ENCODE measurements around the gene AOPEP. TPM values are rescaled to one million over a fixed set of nuclear protein-coding genes. Genes with fewer than 3 reads are reported as not detected.
"Not testable (repeated sequence)": the region's sequence is repeated elsewhere in the genome, so short reads cannot be mapped to it uniquely, and the experiment has no call there.

Gene AOPEP
- total RNA-seq, 1 donor from 2014 or later, result 92.3 TPM

DNA sequence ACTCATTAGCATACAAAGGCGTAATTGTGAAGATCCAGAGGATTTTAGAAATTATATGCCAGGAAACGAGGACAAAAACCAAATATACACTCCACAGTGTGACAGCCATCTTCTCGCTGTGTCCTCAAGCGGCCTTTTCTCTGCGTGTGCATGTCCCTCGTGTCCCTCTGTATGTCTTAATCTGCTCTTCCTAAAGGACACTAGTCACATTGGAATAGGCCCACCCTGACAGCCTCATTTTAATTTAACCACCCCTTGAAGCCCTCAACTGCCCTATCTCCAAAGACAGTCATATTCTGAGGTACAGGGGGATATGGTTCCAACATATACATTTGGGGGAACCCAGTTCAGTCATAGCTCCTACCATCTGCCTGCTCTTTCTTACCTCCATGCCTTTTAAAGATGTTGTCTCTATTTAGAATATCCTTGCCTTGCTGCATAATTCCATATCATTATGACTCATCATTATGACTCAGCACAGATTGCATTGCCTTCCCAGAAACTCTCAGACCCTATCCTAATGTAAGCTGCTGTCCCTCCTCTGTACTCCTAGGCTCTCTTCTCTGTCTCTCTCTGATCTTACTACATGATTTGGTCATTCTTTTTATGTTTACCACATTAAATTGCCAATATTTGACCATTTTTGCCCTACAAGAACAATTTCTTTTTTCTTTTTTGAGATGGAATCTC lies 210.9 kb downstream of the AOPEP start:
- H3K4me1 Mint-ChIP-seq (ENCODE audit: low read depth), result peaks cover 81% of the 10 kb centered on the region
- TF ChIP-seq, protein P1, sequence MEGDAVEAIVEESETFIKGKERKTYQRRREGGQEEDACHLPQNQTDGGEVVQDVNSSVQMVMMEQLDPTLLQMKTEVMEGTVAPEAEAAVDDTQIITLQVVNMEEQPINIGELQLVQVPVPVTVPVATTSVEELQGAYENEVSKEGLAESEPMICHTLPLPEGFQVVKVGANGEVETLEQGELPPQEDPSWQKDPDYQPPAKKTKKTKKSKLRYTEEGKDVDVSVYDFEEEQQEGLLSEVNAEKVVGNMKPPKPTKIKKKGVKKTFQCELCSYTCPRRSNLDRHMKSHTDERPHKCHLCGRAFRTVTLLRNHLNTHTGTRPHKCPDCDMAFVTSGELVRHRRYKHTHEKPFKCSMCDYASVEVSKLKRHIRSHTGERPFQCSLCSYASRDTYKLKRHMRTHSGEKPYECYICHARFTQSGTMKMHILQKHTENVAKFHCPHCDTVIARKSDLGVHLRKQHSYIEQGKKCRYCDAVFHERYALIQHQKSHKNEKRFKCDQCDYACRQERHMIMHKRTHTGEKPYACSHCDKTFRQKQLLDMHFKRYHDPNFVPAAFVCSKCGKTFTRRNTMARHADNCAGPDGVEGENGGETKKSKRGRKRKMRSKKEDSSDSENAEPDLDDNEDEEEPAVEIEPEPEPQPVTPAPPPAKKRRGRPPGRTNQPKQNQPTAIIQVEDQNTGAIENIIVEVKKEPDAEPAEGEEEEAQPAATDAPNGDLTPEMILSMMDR (IDR thresholded peaks at IDR 0.05), result no peak
- H3K36me3 Mint-ChIP-seq (ENCODE audit: low read depth), result peaks cover 22% of the 10 kb centered on the region
- no peak overlapping the region for H3K4me3 Mint-ChIP-seq (ENCODE audit: unreplicated experiment)
- no peak for DNase-seq (ENCODE audit: low spot score)
- peak overlapping the region; percentile 93 for H3K27ac Mint-ChIP-seq (ENCODE audit: unreplicated experiment)
- no peaks in the 10 kb centered on the region for H3K27me3 Mint-ChIP-seq (ENCODE audit: low read depth)
- H3K9me3 Mint-ChIP-seq (ENCODE audit: low read depth), result peaks cover 4% of the 10 kb centered on the region

DNA sequence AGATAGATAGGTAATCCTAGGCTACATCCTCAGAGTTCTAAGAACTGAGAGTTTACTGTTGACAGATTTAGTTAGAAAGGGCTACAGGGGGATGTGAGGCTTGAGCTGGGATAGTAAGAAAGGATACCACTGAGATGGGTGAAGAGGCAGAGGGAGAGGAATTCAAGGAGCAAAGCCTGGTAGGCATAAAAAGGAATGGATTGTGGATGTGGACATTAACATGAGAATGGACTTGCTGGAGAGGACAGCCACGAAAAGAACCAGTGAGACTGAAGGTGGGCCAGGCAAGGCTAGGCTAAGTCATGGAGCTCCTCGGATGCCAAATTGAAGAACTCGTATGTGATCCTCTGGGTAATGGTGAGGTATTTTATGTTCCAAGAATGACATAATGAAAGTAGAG lies 211.9 kb downstream of the AOPEP start:
- Mint-ChIP-seq H3K36me3 (ENCODE audit: low read depth) (peaks cover 22% of the 10 kb centered on the region), H3K27ac (ENCODE audit: unreplicated experiment) (peak overlapping the region; percentile 4)

DNA sequence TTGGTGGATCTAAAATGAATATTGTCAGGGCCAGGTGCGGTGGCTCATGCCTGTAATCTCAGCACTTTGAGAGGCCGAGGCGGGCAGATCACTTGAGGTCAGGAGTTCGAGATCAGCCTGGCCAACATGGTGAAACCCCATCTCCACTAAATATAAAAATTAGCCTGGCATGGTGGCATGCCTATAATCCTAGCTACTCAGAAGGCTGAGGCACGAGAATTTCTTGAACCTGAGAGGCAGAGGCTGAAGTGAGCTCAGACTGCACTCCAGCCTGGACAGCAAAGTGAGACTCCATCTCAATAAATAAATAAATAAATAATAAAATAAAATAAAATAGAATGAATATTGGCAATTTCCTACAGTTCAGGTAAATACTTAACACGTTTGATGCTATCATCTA lies 213.8 kb downstream of the AOPEP start:
- not testable (repeated sequence) for H3K9me3 Mint-ChIP-seq (ENCODE audit: low read depth); H3K4me3 Mint-ChIP-seq (ENCODE audit: unreplicated experiment); DNase-seq (ENCODE audit: low spot score); H3K27ac Mint-ChIP-seq (ENCODE audit: unreplicated experiment); H3K27me3 Mint-ChIP-seq (ENCODE audit: low read depth)
- peaks cover 63% of the 10 kb centered on the region for H3K4me1 Mint-ChIP-seq (ENCODE audit: low read depth)
- H3K36me3 Mint-ChIP-seq (ENCODE audit: low read depth), result peaks cover 15% of the 10 kb centered on the region

More for the DNA sequence above, 211.9 kb downstream of the AOPEP start:
- no peak overlapping the region for H3K4me3 Mint-ChIP-seq (ENCODE audit: unreplicated experiment)
- TF ChIP-seq, protein P1 (IDR thresholded peaks at IDR 0.05), result no peak
- DNase-seq (ENCODE audit: low spot score), result no peak
- peaks cover 5% of the 10 kb centered on the region for H3K9me3 Mint-ChIP-seq (ENCODE audit: low read depth)
- peaks cover 74% of the 10 kb centered on the region for H3K4me1 Mint-ChIP-seq (ENCODE audit: low read depth)
- no peaks in the 10 kb centered on the region for H3K27me3 Mint-ChIP-seq (ENCODE audit: low read depth)

DNA sequence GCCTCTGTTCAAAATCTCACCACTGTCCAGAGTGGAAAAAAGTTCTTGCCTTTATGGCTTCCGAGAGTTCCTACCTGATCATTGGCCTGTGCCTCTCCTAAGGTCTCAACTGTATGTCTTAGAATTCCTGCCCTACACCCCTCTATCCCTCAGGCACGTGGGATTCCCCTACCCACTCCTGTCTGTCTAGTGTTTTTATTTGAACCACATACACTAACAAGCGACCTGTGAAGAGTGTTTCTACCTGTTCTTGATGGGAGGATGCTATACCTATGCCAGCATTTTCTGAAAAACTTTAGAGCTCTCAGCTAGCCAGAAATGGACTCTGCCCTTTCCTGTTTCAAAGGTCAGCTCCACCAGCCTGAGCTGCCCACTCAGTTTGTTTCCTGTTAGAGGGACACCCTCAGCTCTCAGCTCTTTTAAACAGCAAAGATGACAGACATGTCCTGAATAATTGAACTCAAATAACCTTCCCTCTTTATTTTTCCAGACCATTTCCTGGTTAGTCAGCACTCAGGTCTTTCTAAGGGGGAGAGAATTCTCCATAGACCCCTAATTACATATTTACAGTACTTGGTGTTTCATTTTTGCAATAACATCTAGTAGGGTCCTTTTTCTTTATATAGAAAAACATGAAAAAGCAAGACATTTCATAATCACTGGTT lies 214.8 kb downstream of the AOPEP start:
- Mint-ChIP-seq H3K4me1 (ENCODE audit: low read depth) (peaks cover 64% of the 10 kb centered on the region), H3K36me3 (ENCODE audit: low read depth) (peaks cover 12% of the 10 kb centered on the region), H3K4me3 (ENCODE audit: unreplicated experiment) (peak overlapping the region; percentile 7), H3K27me3 (ENCODE audit: low read depth) (no peaks in the 10 kb centered on the region), H3K27ac (ENCODE audit: unreplicated experiment) (peak overlapping the region; percentile 90), H3K9me3 (ENCODE audit: low read depth) (peaks cover 5% of the 10 kb centered on the region)
- TF ChIP-seq, protein P1 (IDR thresholded peaks at IDR 0.05), result no peak
- no peak for DNase-seq (ENCODE audit: low spot score)

DNA sequence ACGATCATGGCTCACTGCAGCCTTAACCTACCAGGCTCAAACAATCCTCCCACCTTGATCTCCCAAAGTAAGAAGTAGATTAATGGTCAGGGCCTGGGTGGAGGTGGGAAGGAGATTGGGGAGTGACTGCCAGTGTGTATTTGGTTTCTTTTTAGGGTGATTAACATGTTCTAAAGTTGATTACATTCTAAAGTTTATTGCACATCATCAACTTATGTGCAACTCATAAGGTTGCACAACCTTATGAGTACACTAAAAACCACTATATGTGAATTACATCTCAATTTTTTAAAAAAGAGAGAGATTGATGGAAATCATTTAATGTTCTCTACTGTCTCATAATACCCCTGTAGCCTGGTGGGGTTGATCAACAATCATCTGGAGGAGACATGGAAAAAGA lies 218.1 kb downstream of the AOPEP start:
- Mint-ChIP-seq H3K4me3 (ENCODE audit: unreplicated experiment) (no peak overlapping the region), H3K9me3 (ENCODE audit: low read depth) (peaks cover 2% of the 10 kb centered on the region), H3K27ac (ENCODE audit: unreplicated experiment) (peak overlapping the region; percentile 90), H3K4me1 (ENCODE audit: low read depth) (peaks cover 59% of the 10 kb centered on the region), H3K27me3 (ENCODE audit: low read depth) (no peaks in the 10 kb centered on the region), H3K36me3 (ENCODE audit: low read depth) (peaks cover 6% of the 10 kb centered on the region)
- TF ChIP-seq, protein P1 (IDR thresholded peaks at IDR 0.05), result no peak
- no peak for DNase-seq (ENCODE audit: low spot score)
